Renal cortical epithelial cell (primary cell): ENCODE data around the gene CDH23. TPM values are rescaled to one million over a fixed set of nuclear protein-coding genes. Genes with fewer than 3 reads are reported as not detected.

Experiments
- DNase-seq: peaks from one replicate; pipeline ENCODE4 v3.0.0-alpha.2; 2011; ENCODE audit warnings: low read depth
- total RNA-seq: library from RNA; depleted of rRNA; stranded (reverse); fragments of >200 nt; gene quantifications from 2 replicates; pipeline ENCODE4 v1.2.3, GENCODE V29; 2014

Gene CDH23
- total RNA-seq, 1 donor from 2014 or later: not detected

- no peak for DNase-seq
These were observed 356.6 kb downstream of the CDH23 start for GRCh38 chr10:71753091-71753959.

DNA sequence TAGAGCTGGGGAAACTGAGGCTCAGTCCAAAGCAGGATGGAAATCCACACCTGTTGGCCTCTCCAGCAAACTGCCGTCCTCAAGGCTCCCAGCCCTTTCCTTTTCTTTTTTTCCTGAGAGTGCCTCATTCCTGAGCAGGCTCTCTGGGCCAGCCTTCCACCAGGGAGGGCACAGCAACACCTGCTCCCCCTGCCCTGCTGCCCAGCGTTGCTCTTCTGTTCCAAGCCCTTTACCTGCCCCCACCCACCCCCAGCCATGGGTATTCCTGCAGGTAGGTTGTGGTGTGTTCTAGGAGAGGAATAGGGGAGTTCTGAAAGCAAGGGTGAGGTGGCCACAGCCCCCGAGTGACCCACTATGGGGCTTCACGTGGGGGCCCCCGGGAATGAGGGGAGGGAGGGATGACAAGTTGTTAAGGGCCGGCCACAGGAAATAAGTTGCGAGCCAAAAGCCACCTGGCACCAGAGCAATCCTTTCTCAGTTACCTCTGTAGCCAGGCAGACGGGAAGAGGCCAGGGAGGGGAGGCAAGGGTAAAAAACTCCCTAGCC is 357.3 kb downstream of the CDH23 start:
- no peak for DNase-seq

GRCh38 chr10:71754562-71754961 is 357.8 kb downstream of the CDH23 start:
- peak; percentile 33 for DNase-seq

- DNase-seq: no peak
These were observed 358.6 kb downstream of the CDH23 start for GRCh38 chr10:71755179-71755879.

GRCh38 chr10:71756311-71757191 is 359.8 kb downstream of the CDH23 start:
- DNase-seq: no peak

- peak; percentile 38 for DNase-seq
These were observed 360.7 kb downstream of the CDH23 start for GRCh38 chr10:71757399-71757922.

- DNase-seq: no peak
These were observed 364.4 kb downstream of the CDH23 start for GRCh38 chr10:71761105-71761511.

DNA sequence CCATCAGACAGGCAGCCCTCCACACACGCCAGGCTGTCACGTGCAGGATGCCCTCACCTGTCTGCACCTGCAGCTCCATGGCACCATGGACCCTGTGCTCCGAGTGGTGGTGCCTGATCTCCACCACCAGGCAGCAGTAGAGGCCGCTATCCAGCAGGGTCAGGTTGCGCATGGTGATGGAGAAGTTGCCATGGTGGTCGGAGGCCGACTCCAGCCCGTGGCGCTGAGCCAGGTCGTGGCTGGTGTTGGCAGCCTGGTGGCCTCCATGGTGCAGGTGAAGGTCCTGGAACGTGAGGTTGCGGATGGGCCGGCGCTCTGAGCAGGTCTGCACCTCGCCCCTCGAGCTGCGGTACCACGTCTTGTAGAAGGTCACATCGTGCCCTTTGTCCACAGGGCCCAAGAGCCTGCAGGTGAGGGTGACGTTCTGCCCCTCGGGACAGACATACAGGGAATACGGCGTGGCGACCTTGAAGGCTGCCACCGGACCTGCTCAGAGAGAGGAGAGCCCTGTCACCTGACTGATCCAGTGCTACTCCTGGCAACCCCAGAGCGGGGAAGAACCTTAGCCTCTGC is 364.9 kb downstream of the CDH23 start:
- no peak for DNase-seq

GRCh38 chr10:71762324-71762723 is 365.6 kb downstream of the CDH23 start:
- DNase-seq: no peak

DNA sequence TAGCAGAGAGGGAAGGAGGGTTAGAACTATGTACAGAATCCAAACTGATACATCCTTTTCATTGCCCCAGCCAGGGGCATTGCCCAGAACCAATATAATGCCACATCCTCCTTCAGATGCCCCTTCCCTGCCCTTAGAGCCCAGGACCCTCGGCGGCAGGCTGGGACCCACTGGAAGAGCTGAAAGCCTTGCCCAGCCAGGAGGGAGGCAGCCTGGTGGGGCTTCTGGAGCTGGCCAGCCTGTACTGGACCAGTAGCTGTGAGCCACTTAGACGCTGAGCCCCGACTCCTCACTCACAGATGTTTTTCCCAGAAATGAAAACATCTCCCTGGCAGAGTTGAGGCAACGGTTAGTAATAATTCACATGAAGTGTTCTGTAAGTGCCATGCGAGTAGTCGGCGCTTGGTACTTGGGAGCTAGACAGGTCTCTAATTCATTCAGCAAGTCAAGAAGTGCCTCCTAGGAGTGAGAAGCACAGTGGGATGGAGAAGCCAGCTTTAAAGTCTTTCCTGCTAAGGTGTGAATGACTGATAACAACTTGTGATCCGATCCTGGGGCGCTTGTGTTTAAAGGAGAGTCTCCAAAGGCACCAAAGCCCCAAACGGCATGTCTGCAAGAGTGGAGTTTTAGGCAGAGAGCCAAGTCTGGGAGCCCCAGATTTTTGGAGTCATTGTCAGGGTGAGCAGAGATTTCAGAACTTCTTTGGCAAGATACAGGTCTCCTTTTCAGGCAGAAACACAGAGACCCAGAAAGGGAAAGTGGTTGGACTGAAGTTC is 366.8 kb downstream of the CDH23 start:
- DNase-seq: no peak

DNA sequence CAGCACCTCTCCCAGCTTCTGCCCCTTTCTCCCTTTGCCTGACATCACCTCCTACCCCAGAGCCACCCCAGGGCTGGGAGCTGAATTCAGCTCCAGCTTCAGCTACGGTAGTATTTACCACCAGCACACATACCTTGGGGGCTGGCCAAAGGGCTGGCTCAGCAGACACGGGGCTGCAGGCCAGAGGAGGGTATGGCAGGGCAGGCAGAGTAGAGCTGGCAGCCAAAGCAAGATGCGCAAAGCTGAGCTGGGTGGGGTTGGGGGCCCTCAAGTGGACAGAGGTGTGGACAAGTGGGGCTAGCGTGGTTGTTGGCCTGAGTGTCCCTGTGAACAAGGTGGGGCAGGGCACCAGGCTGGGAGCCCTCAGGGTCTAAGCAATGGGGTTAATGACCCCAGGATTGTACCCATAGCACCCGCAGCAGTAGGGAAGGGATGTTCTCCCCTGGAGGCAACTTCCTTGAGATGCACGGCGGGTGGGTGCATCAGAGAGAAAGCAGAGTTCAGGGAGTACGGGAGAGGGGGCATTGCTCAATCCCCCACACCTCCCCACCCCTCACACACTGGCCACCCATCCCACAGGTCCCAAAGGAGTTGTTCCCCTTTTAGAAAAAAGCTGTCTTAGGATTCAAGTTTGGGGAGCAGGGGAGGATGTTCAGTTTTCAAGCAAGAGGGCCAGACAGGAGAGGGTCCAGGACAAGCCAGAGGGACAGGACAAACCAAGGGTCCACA is 368.6 kb downstream of the CDH23 start:
- DNase-seq: no peak

- no peak for DNase-seq
These were observed 369.4 kb downstream of the CDH23 start for GRCh38 chr10:71765906-71766716.

GRCh38 chr10:71766717-71767419 is 370.1 kb downstream of the CDH23 start:
- peak; percentile 97 for DNase-seq

DNA sequence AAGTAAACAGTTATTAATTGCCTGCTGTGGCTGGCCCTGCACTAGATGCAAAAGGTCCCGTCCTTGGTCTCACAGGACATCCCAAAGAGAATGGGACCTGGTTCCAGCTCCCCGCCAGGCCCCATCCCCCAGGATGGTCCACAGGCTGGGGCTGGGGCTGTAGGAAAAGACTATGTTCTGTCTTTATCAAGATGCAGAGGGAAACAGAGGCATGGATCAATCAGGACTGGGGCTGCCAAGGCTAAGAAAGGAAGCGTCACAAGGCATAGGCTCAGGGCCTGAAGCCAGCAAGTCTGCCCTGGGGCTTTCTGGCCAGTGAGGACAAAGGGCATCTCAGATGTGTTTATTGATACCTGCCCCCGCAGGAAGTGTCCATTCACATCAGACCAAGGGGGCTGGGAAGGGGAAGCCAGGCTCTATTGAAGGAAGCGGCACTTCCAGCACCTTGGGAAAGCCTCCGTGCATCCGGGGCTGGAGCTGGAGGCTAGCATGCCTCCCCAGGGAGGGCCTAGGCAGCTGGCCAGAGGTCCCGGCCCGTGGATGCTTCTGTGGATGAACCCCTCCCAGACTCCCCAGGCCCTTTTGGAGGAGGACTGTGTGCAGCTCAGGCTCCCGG is 370.8 kb downstream of the CDH23 start:
- peak; percentile 47 for DNase-seq

- no peak for DNase-seq
These were observed 372.6 kb downstream of the CDH23 start for GRCh38 chr10:71769279-71769823.

- no peak for DNase-seq
These were observed 373.5 kb downstream of the CDH23 start for GRCh38 chr10:71770255-71770654.

DNA sequence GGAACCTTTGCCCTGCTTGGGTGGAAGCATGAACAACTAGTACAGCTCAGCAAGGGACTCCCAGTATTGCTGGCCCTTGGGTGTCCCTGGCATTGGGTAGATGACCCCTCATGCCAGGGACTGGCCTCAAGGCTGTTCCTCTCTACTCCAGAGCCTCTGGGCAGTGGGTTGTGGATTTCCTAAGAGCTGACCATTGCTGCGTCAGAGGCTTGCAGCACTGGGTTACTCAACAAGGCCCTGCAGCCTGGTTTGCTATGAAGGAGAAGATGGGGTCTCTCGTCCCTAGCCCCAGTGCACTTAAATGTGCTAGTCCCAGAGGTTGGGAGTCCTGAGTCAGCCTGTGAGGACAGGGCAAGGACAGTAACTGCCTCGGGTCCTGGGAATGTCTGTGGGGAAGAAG is 374.1 kb downstream of the CDH23 start:
- no peak for DNase-seq
